Endothelial cell (in vitro differentiated cells): ENCODE measurements around the gene MAP2K5. TPM values are rescaled to one million over a fixed set of nuclear protein-coding genes. Genes with fewer than 3 reads are reported as not detected.

Source experiments
- DNase-seq: peaks from one replicate; pipeline ENCODE4 v3.0.0; 2021; ENCODE audit warnings: low spot score
- H3K27ac Mint-ChIP-seq: one replicate; pipeline ENCODE4 v1.8.0; 2021; ENCODE audit warnings: mixed read lengths, inconsistent platforms; ENCODE audit not compliant: unreplicated experiment
- H3K27me3 Mint-ChIP-seq: one replicate; pipeline ENCODE4 v1.8.0; 2021; ENCODE audit warnings: mild to moderate bottlenecking, moderate library complexity, mixed read lengths, inconsistent platforms; ENCODE audit not compliant: unreplicated experiment
- H3K36me3 Mint-ChIP-seq: one replicate; pipeline ENCODE4 v1.8.0; 2021; ENCODE audit warnings: mild to moderate bottlenecking, low read depth, mixed read lengths, inconsistent platforms; ENCODE audit not compliant: unreplicated experiment
- H3K4me1 Mint-ChIP-seq: one replicate; pipeline ENCODE4 v1.8.0; 2021; ENCODE audit warnings: mild to moderate bottlenecking, mixed read lengths, inconsistent platforms; ENCODE audit not compliant: unreplicated experiment
- H3K4me3 Mint-ChIP-seq: one replicate; pipeline ENCODE4 v1.8.0; 2021; ENCODE audit warnings: mild to moderate bottlenecking, mixed read lengths, inconsistent platforms; ENCODE audit not compliant: unreplicated experiment
- H3K9me3 Mint-ChIP-seq: one replicate; pipeline ENCODE4 v1.8.0; 2021; ENCODE audit warnings: mixed read lengths, inconsistent platforms; ENCODE audit not compliant: unreplicated experiment
- CTCF ChIP-seq: fragments of 200-600 bp; sonication (generic); IDR thresholded peaks from one replicate; pipeline ENCODE4 v1.5.0; 2021; ENCODE audit warnings: antibody characterized with exemption; ENCODE audit not compliant: unreplicated experiment
- total RNA-seq: library from RNA; stranded (reverse); fragmentation: NEBNext Ultra II Directional; extraction: Animal tissue kit (Norgen Biotek cat#: 25700); gene quantifications from one replicate; pipeline ENCODE4 v1.2.1, GENCODE V29; 2021; ENCODE audit not compliant: unreplicated experiment

MAP2K5 gene
- total RNA-seq, 1 donor from 2014 or later = 22.2 TPM

DNA sequence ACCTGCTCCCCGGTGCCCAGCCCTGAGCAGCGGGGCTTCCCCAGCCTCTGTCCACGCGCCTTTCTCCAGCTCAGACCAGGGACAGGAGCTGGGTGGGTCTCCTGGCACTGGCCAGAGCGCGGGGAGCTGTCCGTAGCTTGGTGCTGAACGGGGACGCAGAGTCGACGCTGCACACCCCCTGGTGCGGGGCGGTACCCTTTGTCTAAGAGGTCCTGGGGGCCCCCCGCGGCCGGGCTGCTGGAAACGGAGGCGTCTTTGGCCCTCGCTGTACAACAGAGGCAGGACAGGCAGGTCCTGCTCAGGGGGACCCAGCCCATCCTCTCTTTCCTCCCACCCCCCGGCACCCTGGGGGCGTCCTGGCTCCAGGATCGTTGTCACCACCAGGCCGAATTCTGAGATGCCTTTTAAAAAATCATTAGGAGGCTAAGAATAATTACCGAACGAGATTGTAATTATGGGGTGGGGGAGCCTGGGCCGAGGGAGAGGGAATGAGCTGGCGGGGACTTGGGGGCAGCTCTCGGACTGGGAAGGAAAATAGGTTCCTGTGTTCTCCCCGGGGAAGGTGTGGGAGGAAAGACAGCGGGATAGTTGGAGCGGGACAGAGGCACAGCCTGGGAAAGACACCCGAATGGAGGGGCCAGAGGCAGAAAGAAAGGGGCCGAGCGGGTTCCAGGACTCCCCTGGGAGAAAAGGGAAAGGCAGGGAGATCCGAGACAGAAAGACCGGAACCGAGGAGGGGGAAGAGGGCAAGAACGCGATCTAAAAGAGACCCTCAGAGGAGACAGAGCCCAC is 278.7 kb downstream of the MAP2K5 start:
- no peak overlapping the region for H3K4me3 Mint-ChIP-seq
- peaks cover 14% of the 10 kb centered on the region for H3K4me1 Mint-ChIP-seq
- peaks cover 6% of the 10 kb centered on the region for H3K36me3 Mint-ChIP-seq
- peaks cover 31% of the 10 kb centered on the region for H3K27me3 Mint-ChIP-seq
- H3K27ac Mint-ChIP-seq = no peak overlapping the region
- no peak for TF ChIP-seq CTCF
- no peaks in the 10 kb centered on the region for H3K9me3 Mint-ChIP-seq
- DNase-seq = peak; percentile 80

DNA sequence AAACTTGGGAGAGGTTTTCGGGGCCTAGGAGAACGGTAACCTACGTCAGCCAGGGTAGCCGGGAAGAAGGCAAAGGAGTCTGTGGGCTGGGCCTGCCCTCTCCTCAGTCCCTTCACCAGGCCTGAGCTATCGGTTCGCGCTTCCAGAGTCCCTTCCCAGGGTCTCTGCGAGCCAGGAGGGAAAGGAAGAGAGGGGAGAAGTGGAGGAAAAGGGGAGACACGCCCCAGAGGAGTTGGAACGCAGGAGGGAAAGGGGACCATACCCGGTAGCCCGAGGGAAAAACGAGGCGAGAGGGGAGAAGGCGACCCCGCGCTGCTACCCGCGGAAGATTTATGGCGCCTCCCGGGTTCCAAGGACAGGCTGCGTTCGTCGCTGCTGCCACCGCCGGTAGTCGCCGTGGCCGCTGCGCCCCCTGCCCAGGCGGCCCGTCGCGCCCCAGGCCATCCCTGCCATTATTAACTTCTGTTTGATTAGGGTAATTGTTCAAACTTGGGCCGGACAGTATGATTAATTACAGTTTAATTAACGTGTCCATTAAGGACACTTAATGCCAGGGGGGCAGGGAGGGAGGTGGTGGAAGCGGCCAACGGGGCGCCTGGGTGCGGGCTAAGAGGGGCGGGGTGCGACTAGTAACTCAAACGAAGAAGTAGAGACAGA is 279.4 kb downstream of the MAP2K5 start:
- H3K4me3 Mint-ChIP-seq = peak overlapping the region; percentile 29
- DNase-seq = no peak
- TF ChIP-seq CTCF = no peak
- H3K27me3 Mint-ChIP-seq = peaks cover 33% of the 10 kb centered on the region
- no peaks in the 10 kb centered on the region for H3K9me3 Mint-ChIP-seq
- peaks cover 14% of the 10 kb centered on the region for H3K4me1 Mint-ChIP-seq
- no peak overlapping the region for H3K27ac Mint-ChIP-seq
- H3K36me3 Mint-ChIP-seq = peaks cover 6% of the 10 kb centered on the region

DNA sequence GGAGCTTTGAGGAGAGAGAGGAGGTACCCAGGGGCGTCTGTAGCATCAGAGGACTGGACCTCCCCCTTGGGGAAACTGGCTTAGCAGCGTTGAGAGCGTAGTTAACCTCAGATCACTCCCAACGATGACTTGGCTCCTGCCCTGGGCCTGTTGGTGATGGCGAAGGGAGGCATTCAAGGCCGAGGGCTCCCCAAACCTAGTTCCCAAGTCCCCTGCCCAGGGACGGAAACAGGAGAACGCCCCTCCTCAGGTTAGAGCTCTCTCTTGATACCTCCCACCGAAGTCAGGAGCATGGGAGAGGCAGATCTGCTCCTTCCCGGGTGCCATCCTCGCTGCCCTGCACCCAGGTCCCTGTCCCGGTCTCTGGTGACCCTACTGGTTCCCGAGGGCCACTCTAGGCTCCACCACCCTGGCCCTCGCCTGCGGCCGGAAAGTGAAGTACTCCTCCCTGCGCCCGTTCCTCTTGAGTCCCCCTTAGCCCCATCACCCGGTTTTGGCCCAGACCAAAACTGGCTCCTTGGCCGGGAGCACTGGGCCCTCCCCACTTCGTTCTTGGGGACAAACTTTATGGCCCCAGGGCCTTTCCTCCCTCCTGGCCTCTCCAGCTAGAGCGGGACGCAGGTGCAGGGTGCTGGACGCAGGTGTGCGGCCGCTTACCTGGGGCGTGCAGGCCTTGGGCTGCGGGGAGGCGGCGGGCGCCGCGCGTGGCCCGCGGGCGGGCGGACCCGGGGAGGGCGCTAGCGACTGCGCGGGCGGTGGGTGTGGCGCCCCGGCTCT is 280.2 kb downstream of the MAP2K5 start:
- Mint-ChIP-seq H3K4me3 (peak overlapping the region; percentile 29), H3K27me3 (peaks cover 33% of the 10 kb centered on the region), H3K9me3 (no peaks in the 10 kb centered on the region), H3K36me3 (peaks cover 6% of the 10 kb centered on the region), H3K27ac (no peak overlapping the region), H3K4me1 (peaks cover 14% of the 10 kb centered on the region)
- peak; percentile 2 for DNase-seq
- TF ChIP-seq CTCF = no peak

DNA sequence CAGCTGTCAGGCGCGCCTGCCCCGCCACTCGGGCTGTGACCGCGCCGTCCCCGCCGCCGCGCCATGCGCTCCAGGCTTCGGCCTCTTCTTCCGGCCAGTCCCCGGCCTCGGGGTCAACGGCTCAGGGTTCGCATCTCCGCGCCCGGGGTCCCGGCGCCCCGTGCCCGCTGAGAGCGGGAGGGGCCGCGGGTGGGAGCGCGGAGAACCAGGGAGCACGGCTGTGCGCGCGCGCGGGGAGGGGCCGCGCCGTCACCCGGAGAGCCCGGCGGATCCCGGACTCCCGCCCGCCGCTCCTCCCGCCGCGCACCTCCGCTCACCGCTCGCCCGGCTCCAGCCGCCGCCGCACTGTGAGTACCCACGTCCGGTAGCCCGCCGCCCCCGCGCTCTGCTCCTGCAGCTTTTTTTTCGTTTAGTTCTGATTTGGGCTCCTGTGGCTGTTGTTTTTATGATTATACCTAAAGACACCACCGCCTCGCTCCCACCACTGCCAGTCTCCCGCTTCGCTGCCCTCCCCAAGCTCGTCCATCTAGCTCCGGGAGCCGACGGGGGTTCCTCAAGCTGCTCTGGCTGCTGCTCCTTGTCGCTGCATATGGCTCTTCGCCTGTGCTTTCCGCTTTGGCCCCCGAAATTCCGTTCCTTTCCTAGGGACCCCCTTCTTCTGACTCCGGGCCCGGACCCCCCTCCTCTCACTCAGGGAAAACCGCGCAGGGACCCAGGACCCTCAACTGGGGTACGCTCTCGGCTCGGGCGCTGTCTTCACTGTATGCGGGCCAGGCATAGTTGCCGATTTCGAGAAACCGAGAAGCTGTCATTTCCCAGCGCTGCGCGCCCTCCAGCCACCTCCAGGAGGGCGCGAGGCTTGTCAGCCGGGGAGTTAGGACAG is 281.1 kb downstream of the MAP2K5 start:
- Mint-ChIP-seq H3K27me3 (peaks cover 36% of the 10 kb centered on the region), H3K4me1 (peaks cover 14% of the 10 kb centered on the region), H3K36me3 (peaks cover 6% of the 10 kb centered on the region), H3K4me3 (peak overlapping the region; percentile 39), H3K27ac (no peak overlapping the region), H3K9me3 (no peaks in the 10 kb centered on the region)
- no peak for TF ChIP-seq CTCF
- no peak for DNase-seq
